HG03520 (cell line): Measurements from ENCODE around the gene EVL.

Source experiments
- ATAC-seq: cut with Tn5 transposase; IDR thresholded peaks from one replicate; pipeline ENCODE4 v1.9.1; 2021; ENCODE audit warnings: mild to moderate bottlenecking, moderate library complexity; ENCODE audit not compliant: unreplicated experiment

Gene EVL

GRCh38 chr14:100080206-100080605 is 15.0 kb downstream of the EVL start:
- ATAC-seq: no peak

GRCh38 chr14:100081997-100082625 is 16.9 kb downstream of the EVL start:
- no peak for ATAC-seq

- ATAC-seq: no peak
Measured at GRCh38 chr14:100082723-100083122, 17.5 kb downstream of the EVL start.

DNA sequence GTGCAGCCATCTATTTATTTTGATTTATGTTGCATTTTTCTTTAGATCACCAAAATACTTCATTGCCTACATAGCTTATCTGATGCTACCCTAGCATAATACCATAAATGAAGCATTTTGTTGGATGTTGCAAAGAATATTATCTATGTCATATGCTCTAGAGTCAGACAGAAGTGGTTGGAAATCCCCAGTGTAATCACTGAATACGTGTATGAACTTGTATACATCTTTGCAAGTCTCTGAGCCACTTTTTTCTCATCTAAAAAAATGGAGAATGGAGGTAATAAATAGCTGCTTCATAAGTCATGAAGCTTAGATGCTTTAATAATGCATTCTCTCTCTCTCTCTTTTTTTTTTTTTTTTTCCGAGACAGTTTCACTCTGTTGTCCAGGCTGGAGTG is 18.5 kb downstream of the EVL start:
- ATAC-seq: no peak

DNA sequence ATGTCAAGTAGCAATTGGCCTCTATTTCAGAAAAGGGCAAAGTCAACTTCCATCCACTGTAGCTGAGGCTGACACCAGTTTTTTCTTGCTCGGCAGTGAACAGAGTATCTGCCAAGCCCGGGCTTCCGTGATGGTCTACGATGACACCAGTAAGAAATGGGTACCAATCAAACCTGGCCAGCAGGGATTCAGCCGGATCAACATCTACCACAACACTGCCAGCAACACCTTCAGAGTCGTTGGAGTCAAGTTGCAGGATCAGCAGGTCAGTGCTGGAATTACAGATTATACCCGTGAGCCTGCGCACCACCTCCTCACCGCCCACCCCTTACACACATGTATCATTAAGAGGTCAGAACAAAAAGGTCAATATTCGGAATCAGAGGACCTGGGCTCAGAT is 19.4 kb downstream of the EVL start:
- ATAC-seq: no peak

DNA sequence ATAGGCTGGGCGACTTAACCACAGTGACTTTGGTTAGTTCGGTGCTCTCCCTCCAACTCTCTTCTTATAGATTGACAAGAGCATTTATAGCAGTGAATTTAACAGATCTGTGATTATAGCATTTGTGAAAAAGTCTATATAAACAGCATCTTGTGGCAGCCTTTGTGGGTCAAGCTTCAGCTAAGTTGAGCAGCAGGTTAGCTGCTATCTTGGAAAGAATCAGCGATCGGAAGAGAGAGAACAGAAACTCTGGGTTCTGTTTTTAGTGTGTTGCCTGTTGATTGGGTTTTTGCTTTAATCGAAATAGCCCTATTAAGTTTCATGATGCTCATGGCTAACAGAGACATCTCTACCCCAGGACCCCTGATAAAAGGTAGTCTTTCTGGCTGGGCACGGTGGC is 20.2 kb downstream of the EVL start:
- ATAC-seq: no peak

DNA sequence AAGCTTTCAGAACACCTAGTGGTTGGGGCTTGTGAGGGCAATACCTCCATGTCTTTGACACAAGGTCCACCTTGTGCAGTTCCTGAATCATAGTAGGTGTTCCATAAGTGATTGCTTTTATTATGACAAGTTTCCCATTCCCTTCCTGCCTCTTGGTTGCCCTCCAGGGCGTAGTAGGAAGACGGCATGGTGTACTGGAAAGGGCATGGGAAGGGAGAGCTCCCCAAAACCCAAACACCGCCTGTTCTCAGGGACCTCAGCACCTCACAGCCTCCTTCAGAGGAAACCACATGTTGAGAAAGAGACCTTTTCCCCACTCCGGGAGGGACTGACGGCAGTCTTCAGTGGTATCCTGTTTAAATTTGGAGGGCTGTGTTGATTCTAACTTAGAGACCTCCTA is 21.1 kb downstream of the EVL start:
- ATAC-seq: no peak

GRCh38 chr14:100088226-100088625 is 23.0 kb downstream of the EVL start:
- no peak for ATAC-seq

GRCh38 chr14:100091386-100091785 is 26.2 kb downstream of the EVL start:
- ATAC-seq: no peak

GRCh38 chr14:100092832-100093231 is 27.6 kb downstream of the EVL start:
- ATAC-seq: no peak

DNA sequence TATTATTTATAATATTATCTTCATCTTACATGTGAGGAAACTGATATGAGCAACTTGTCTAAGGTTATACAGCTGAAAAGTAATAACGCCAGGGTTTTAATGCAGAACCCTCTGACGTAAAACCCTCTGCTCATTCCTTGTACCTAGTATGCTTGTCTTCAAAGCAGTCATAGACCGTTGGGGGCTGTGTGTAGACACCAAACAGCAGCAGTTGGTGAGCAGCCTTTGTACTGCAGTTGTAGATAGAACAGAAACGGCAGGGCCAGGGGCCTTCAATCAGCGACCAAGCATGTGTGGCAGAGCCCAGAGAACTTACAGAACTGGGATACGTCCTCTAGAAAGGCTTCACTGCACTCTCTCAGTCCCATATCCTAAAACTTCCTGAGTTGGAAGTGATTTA is 28.1 kb downstream of the EVL start:
- no peak for ATAC-seq

DNA sequence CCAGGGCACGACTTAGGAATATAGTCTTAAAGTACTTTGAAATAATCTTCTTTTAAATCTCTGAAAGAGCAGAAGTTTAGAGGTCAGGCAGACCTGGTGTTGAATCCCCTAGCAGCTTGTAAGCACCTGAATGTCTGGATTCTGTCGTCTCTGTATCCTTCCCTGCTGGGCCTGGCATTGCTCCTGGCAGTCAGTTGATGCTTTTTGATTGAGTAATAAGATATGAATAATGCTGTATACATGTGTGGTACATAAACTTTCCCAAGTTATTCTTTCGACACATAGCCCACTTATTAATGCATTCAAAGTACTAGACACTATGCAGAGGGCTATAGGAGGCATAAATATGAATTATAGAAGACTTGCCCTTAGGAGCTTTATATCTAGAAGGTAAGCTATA is 31.4 kb downstream of the EVL start:
- ATAC-seq: no peak

- no peak for ATAC-seq
Measured at GRCh38 chr14:100098171-100098570, 32.9 kb downstream of the EVL start.

- no peak for ATAC-seq
Measured at GRCh38 chr14:100100032-100100703, 34.9 kb downstream of the EVL start.

DNA sequence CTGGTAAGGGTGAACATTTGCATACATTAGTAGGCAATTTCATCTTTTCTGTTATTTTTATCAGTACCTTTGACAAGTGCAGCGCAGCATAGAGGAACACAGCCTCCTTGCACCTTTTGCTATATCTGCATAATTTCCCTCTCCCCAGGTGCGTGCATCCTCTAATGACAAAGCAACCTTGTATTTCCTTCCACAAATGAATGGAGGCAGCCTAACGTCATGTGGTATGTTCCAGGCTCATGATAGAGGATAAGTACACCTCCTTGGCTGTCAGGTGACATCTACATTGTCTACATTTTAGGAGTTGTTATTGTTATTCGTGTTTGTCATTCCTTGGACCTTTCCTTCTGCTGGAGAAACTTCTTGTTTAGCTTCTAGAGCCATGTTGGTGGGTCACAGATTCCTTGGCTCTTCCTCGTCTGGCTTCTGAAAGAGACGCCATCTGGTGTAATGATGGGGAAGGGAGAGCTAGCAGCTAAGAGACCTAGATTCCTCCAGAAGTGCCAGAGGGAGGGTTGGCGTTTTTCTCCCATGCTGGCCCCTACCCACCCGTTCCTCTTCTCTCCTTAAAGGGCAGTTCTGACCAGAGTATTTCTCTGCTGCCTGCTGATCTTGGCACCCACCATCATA is 37.0 kb downstream of the EVL start:
- no peak for ATAC-seq

GRCh38 chr14:100103250-100104005 is 38.2 kb downstream of the EVL start:
- no peak for ATAC-seq

- ATAC-seq: no peak
Measured at GRCh38 chr14:100104006-100104352, 38.8 kb downstream of the EVL start.

GRCh38 chr14:100104523-100105300 is 39.5 kb downstream of the EVL start:
- no peak for ATAC-seq

- no peak for ATAC-seq
Measured at GRCh38 chr14:100105357-100106169, 40.3 kb downstream of the EVL start.
